ENCODE results near the gene COL5A2. TPM values are rescaled to one million over a fixed set of nuclear protein-coding genes. Genes with fewer than 3 reads are reported as not detected.

COL5A2 gene
- total and polyA plus RNA-seq, 10 of the 15 experiments (the other 5 are each of a cell fraction or from before 2014, with no cell fraction given): 0.04 to 0.85 (median 0.39) TPM

- CTCF ChIA-PET: no interaction called here
- no peak overlapping the region for H3K4me2 ChIP-seq (ENCODE audit: control insufficient read depth, insufficient read depth)
- SMC1A ChIA-PET (ENCODE audit: uncharacterized antibody, unreplicated experiment): interaction anchor here (2.0 kb wide), 1 partner anchor 141 kb away, joined by 4 read pairs; no protein-coding TSS in a partner anchor
- DNase-seq (ENCODE audit: low read depth, low spot score): no peak
- no peaks in the 10 kb centered on the region for H3K9me3 ChIP-seq (replicated peaks; ENCODE audit: control insufficient read depth, insufficient read depth, low read length)
- POLR2A ChIA-PET: no interaction called here
- no peaks in the 10 kb centered on the region for H3K79me2 ChIP-seq (ENCODE audit: control insufficient read depth, insufficient read depth, low read length)
- no TSS peak for BruUV-seq (replicated peaks)
- in situ Hi-C loops (cut with MboI) (no loop called here), intact Hi-C loops (cut with micrococcal nuclease; ENCODE audit: unreplicated experiment) (no loop called here)
- no peak overlapping the region for H3K27ac ChIP-seq (ENCODE audit: control insufficient read depth, insufficient read depth)
- H3K36me3 ChIP-seq (ENCODE audit: control insufficient read depth in 2 of 2, insufficient read depth in 2 of 2, low read length in 1 of 2): no peaks in the 10 kb centered on the region
- H3K9ac ChIP-seq (ENCODE audit: control insufficient read depth, insufficient read depth, low read length): no peak overlapping the region
- H3K4me1 ChIP-seq (ENCODE audit: control insufficient read depth, insufficient read depth, low read length): no peaks in the 10 kb centered on the region
- no peaks in the 10 kb centered on the region for H3K27me3 ChIP-seq (replicated peaks in 1 of 2; ENCODE audit: control insufficient read depth in 2 of 2, insufficient read depth in 2 of 2, low read length in 1 of 2)
- H2AFZ ChIP-seq (ENCODE audit: control insufficient read depth, low read depth, low read length): no peak overlapping the region
- no peak for ATAC-seq
- RAD21 ChIA-PET (ENCODE audit: unreplicated experiment): no interaction called here
- no peaks in the 10 kb centered on the region for H4K20me1 ChIP-seq (ENCODE audit: control insufficient read depth, insufficient read depth)
- no peak overlapping the region for H3K4me3 ChIP-seq
- FAIRE-seq: no peak
- 2% methylated on average over 2 of the region's 2 CpGs for WGBS (ENCODE audit: insufficient coverage, insufficient replicate concordance, low lambda C conversion rate, missing lambda C conversion rate)
- TF ChIP-seq NR2C1 (IDR thresholded peaks at IDR 0.05): no peak
- TF ChIP-seq E4F1 (IDR thresholded peaks at IDR 0.05; ENCODE audit: borderline replicate concordance, partially characterized antibody): no peak
- TF ChIP-seq ZBTB11 (CRISPR knock-in tag; IDR thresholded peaks at IDR 0.05): no peak
- TF ChIP-seq ZNF622 (IDR thresholded peaks at IDR 0.05): no peak
- TF ChIP-seq ZBTB33 (IDR thresholded peaks at IDR 0.05): no peak
- TF ChIP-seq ZNF217 (IDR thresholded peaks at IDR 0.05): no peak
- TF ChIP-seq YBX1 (IDR thresholded peaks at IDR 0.05): no peak
- no peak for TF ChIP-seq ZNF592 (IDR thresholded peaks at IDR 0.05)
- no peak for TF ChIP-seq CBX3 (IDR thresholded peaks at IDR 0.05; ENCODE audit: borderline replicate concordance, low read depth)
- no peak for TF ChIP-seq BCL11A (IDR thresholded peaks at IDR 0.05; ENCODE audit: low read depth, low read length)
Measured at GRCh38 chr2:189146553-189146952, 33.0 kb downstream of the COL5A2 start.

Measured in GM12878 (cell line).